ENCODE data around the gene KLHL26.

KLHL26 gene

DNA sequence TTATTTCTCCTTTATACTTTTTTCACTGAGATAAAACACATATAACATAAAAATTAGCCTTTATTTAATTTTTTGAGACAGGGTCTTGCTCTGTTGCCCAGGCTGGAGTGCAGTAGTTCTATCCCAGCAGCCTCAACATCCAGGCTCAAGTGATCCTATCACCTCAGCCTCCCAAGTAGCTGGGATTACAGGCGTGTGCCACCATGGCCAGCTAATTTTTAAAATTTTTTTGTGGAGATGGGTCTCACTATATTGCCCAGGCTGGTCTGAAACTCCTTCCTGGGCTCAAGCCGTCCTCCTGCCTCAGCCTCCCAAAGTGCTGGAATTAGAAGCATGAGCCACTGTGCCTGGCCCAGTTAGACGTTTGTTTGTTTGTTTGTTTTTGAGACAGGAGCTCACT, 75.1 kb downstream of the KLHL26 start:
- no peaks in the 10 kb centered on the region for H3K36me3 ChIP-seq (ENCODE audit: control insufficient read depth, insufficient read depth, low read length)
- no peaks in the 10 kb centered on the region for H3K27me3 ChIP-seq (ENCODE audit: control insufficient read depth, insufficient read depth, low read length)
- H3K9ac ChIP-seq (ENCODE audit: low read depth, low read length): no peak overlapping the region
- no peak overlapping the region for H3K4me3 ChIP-seq (ENCODE audit: low read depth, low read length)
- H3K27ac ChIP-seq (ENCODE audit: low read depth, low read length): no peak overlapping the region
- no peaks in the 10 kb centered on the region for H3K9me3 ChIP-seq (ENCODE audit: control insufficient read depth, insufficient read depth, low read length)
- H3K4me1 ChIP-seq (ENCODE audit: control insufficient read depth, insufficient read depth, low read length): no peaks in the 10 kb centered on the region

DNA sequence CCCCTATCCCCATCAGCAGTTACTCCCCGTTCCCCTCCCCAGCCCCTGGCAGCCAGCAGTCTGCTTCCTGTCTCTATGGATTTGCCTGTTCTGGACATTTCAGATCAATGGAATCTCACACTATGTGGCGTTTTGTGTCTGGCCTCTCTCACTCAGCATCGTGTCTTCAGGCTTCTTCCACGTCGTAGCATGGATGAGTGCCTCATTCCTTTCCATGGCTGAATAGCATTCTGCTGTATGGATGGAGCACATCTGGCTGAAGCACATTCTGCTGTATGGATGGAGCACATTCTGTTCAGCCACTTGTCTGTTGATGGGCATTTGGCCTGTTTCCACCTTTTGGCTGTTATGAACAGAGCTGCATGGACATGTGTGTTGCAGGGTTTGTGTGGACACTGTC, 76.2 kb downstream of the KLHL26 start:
- Histone ChIP-seq H3K9ac (ENCODE audit: low read depth, low read length) (no peak overlapping the region), H3K27ac (ENCODE audit: low read depth, low read length) (no peak overlapping the region)

DNA sequence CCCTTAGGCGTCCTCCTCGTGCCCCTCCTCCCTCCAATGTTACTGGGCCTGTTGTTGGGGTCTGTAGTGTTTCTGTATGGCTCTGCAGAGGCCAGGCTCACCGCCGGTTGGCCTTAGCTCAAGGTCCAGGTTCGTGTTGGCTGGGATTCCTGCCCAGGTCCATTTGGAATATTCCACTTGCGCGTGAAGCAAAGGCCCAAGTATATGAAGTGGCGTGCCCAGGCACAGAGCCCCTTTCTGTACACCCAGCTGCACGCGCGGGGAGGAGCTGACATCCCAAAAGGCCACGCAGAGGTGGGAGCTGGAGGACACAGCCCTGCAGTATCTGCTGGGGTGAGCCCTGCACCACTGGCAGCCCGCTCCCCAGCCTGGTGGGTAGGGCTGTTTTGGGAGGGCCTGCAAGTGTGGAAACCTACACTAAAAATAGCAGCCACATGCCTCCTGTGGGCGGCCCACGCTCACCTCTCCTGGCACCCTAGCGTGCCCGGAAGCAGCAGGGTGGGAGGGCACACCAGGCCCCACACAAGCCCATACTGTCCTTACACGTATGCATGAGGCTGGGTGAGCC, 76.8 kb downstream of the KLHL26 start:
- Histone ChIP-seq H3K27ac (ENCODE audit: low read depth, low read length) (no peak overlapping the region), H3K27me3 (ENCODE audit: control insufficient read depth, insufficient read depth, low read length) (no peaks in the 10 kb centered on the region), H3K9ac (ENCODE audit: low read depth, low read length) (no peak overlapping the region), H3K9me3 (ENCODE audit: control insufficient read depth, insufficient read depth, low read length) (no peaks in the 10 kb centered on the region), H3K4me3 (ENCODE audit: low read depth, low read length) (no peak overlapping the region), H3K4me1 (ENCODE audit: control insufficient read depth, insufficient read depth, low read length) (no peaks in the 10 kb centered on the region), H3K36me3 (ENCODE audit: control insufficient read depth, insufficient read depth, low read length) (no peaks in the 10 kb centered on the region)

More for the DNA sequence above, 76.2 kb downstream of the KLHL26 start:
- no peaks in the 10 kb centered on the region for H3K27me3 ChIP-seq (ENCODE audit: control insufficient read depth, insufficient read depth, low read length)
- H3K4me1 ChIP-seq (ENCODE audit: control insufficient read depth, insufficient read depth, low read length): no peaks in the 10 kb centered on the region
- H3K36me3 ChIP-seq (ENCODE audit: control insufficient read depth, insufficient read depth, low read length): no peaks in the 10 kb centered on the region
- H3K4me3 ChIP-seq (ENCODE audit: low read depth, low read length): no peak overlapping the region
- H3K9me3 ChIP-seq (ENCODE audit: control insufficient read depth, insufficient read depth, low read length): no peaks in the 10 kb centered on the region

DNA sequence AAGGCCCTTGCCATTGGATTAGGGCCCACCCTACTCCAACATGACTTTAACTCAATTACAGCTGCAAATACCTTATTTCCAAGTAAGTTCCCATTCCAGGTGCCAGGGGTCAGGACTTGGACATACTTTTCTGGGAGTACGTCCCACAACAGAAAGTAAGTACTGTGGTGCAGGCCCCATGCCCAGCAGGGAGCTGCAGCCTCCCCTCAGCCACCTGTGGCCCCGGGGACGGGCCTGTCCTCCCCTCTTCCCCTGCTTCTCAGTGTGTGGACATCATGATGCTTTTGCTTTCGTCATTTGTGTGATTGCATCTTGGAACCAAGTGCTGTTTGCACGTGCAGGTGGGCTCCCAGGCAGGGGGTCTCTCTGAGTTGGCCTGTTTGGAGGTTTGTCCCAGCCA, 78.6 kb downstream of the KLHL26 start:
- no peak overlapping the region for H3K4me3 ChIP-seq (ENCODE audit: low read depth, low read length)
- no peaks in the 10 kb centered on the region for H3K36me3 ChIP-seq (ENCODE audit: control insufficient read depth, insufficient read depth, low read length)
- H3K27me3 ChIP-seq (ENCODE audit: control insufficient read depth, insufficient read depth, low read length): no peaks in the 10 kb centered on the region
- no peaks in the 10 kb centered on the region for H3K9me3 ChIP-seq (ENCODE audit: control insufficient read depth, insufficient read depth, low read length)
- no peak overlapping the region for H3K9ac ChIP-seq (ENCODE audit: low read depth, low read length)
- no peaks in the 10 kb centered on the region for H3K4me1 ChIP-seq (ENCODE audit: control insufficient read depth, insufficient read depth, low read length)
- H3K27ac ChIP-seq (ENCODE audit: low read depth, low read length): no peak overlapping the region

DNA sequence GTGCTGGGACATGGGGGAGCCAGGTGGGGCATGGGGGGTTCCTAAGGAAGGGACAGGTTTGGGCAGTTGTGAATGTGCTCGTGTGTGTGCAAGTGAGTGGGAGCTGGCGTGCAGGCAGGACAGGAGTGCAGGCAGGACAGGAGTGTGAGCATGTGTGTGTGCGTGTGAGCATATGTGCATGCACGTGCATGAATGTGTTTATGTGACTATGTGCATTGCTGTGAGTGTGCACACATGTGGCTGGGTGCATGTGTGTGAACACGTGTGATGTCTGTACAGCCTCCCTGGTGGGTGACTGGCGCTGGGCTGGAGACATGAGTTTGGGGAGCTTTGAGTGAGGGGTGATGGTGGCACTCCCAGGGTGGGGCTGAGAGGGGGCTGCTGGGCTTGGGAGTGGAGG, 80.0 kb downstream of the KLHL26 start:
- Histone ChIP-seq H3K36me3 (ENCODE audit: control insufficient read depth, insufficient read depth, low read length) (no peaks in the 10 kb centered on the region), H3K4me1 (ENCODE audit: control insufficient read depth, insufficient read depth, low read length) (no peaks in the 10 kb centered on the region), H3K27ac (ENCODE audit: low read depth, low read length) (no peak overlapping the region)

DNA sequence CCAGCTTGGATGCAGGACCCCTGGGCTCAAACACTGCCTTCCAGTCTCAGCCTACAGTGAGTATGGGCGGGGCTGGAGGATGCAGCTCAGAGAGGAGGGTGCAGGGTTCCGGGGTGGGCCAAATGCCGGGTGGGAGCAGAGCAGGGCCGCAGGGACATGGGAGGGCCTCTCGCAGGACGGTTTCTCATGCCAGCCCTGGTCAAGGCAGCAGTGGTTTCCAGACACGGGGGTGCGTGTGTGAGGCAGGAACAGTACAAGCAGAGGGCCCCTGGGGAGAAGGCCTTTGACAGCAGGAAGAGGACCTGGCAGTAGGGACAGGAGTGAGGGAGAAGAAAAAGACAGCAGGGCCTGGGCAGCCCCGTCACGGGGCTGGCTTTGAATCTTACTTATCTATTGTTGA, 80.8 kb downstream of the KLHL26 start:
- H3K36me3 ChIP-seq (ENCODE audit: control insufficient read depth, insufficient read depth, low read length): no peaks in the 10 kb centered on the region
- no peak overlapping the region for H3K9ac ChIP-seq (ENCODE audit: low read depth, low read length)
- H3K9me3 ChIP-seq (ENCODE audit: control insufficient read depth, insufficient read depth, low read length): no peaks in the 10 kb centered on the region
- H3K4me3 ChIP-seq (ENCODE audit: low read depth, low read length): no peak overlapping the region
- no peak overlapping the region for H3K27ac ChIP-seq (ENCODE audit: low read depth, low read length)
- no peaks in the 10 kb centered on the region for H3K4me1 ChIP-seq (ENCODE audit: control insufficient read depth, insufficient read depth, low read length)
- H3K27me3 ChIP-seq (ENCODE audit: control insufficient read depth, insufficient read depth, low read length): no peaks in the 10 kb centered on the region

More for the DNA sequence above, 80.0 kb downstream of the KLHL26 start:
- H3K27me3 ChIP-seq (ENCODE audit: control insufficient read depth, insufficient read depth, low read length): no peaks in the 10 kb centered on the region
- no peak overlapping the region for H3K9ac ChIP-seq (ENCODE audit: low read depth, low read length)
- no peak overlapping the region for H3K4me3 ChIP-seq (ENCODE audit: low read depth, low read length)
- H3K9me3 ChIP-seq (ENCODE audit: control insufficient read depth, insufficient read depth, low read length): no peaks in the 10 kb centered on the region

DNA sequence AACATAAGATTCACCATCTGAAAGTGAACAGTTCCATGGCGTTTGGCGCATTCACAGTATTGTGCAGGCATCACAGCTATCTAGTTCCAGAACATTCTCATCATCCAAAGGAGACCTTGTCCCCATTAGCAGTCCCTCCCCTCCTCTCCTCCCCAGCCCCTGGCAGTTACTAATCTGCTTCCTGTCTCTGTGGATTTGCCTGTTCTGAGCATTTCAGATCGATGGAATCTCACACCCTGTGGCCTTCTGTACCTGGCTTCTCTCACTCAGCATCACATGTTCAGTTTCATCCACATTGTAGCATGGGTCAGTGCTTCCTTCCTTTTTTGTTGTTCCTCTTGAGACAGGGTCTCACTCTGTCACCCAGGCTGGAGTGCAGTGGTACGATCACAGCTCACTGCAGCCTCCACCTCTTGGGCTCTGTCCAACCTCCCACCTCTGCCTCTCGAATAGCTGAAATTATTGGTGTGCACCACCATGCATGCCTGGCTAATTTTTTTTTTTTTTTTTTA, 81.2 kb downstream of the KLHL26 start:
- Histone ChIP-seq H3K9me3 (ENCODE audit: control insufficient read depth, insufficient read depth, low read length) (no peaks in the 10 kb centered on the region), H3K4me1 (ENCODE audit: control insufficient read depth, insufficient read depth, low read length) (no peaks in the 10 kb centered on the region), H3K27me3 (ENCODE audit: control insufficient read depth, insufficient read depth, low read length) (no peaks in the 10 kb centered on the region), H3K27ac (ENCODE audit: low read depth, low read length) (no peak overlapping the region), H3K9ac (ENCODE audit: low read depth, low read length) (no peak overlapping the region), H3K4me3 (ENCODE audit: low read depth, low read length) (no peak overlapping the region), H3K36me3 (ENCODE audit: control insufficient read depth, insufficient read depth, low read length) (no peaks in the 10 kb centered on the region)

DNA sequence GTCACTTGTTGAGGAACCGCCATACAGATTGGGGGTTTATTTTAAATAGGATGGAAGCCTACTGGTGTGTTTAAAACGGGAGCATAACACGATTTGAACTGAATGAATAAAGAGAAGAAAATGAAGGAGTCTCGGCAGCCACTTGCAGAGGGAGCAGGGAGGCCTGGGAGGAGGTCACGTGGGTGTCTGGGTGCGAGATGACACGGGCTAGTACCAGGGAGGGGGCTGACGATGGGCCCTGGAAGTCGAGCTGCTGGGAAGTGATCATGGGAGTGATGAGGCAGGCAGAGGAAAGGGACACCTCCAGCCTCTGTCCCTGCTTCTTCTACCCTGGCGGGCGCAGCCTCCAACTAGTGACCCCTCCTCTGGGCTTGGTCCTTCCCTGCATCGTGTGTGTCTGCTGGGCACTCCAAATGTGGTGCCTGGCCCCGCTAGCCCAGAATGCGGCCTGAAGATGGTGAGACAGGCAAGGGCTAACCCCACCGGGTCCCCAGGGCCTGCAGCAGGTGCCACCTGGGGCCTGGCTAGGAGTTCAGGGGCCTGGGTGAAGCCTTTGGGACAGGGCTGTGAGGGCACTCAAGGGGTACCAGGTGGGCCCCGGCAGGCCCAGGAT, 82.1 kb downstream of the KLHL26 start:
- H3K27ac ChIP-seq (ENCODE audit: low read depth, low read length): no peak overlapping the region
- H3K9ac ChIP-seq (ENCODE audit: low read depth, low read length): no peak overlapping the region
- no peaks in the 10 kb centered on the region for H3K9me3 ChIP-seq (ENCODE audit: control insufficient read depth, insufficient read depth, low read length)
- no peaks in the 10 kb centered on the region for H3K4me1 ChIP-seq (ENCODE audit: control insufficient read depth, insufficient read depth, low read length)
- no peak overlapping the region for H3K4me3 ChIP-seq (ENCODE audit: low read depth, low read length)
- no peaks in the 10 kb centered on the region for H3K36me3 ChIP-seq (ENCODE audit: control insufficient read depth, insufficient read depth, low read length)
- no peaks in the 10 kb centered on the region for H3K27me3 ChIP-seq (ENCODE audit: control insufficient read depth, insufficient read depth, low read length)

DNA sequence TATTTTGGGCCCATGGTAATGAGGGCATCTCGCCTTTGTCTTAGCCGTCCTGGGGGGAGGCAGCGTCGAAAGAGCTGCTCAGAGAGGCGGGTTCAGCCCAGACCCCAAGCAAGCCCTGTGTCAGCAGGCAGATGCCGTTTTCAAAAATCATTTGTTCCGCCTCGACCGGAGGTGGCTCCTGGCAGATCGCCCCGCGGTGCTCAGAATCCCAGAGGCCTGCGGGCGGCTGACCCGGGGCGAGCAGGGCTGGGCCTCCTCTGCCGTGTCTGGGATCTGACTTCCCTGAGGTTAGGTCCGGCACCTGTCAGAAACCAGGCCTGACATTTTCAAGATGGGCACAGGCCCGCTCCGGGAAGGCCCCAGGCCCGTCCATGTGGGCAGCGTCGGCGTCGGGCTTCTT, 82.7 kb downstream of the KLHL26 start:
- H3K9me3 ChIP-seq (ENCODE audit: control insufficient read depth, insufficient read depth, low read length): no peaks in the 10 kb centered on the region
- no peak overlapping the region for H3K27ac ChIP-seq (ENCODE audit: low read depth, low read length)
- H3K27me3 ChIP-seq (ENCODE audit: control insufficient read depth, insufficient read depth, low read length): no peaks in the 10 kb centered on the region
- H3K4me1 ChIP-seq (ENCODE audit: control insufficient read depth, insufficient read depth, low read length): no peaks in the 10 kb centered on the region
- H3K36me3 ChIP-seq (ENCODE audit: control insufficient read depth, insufficient read depth, low read length): no peaks in the 10 kb centered on the region
- H3K4me3 ChIP-seq (ENCODE audit: low read depth, low read length): no peak overlapping the region
- H3K9ac ChIP-seq (ENCODE audit: low read depth, low read length): no peak overlapping the region
